Smooth muscle cell (in vitro differentiated cells): Measurements from ENCODE around the gene WDR87. TPM values are rescaled to one million over a fixed set of nuclear protein-coding genes. Genes with fewer than 3 reads are reported as not detected.

ENCODE experiments used
- DNase-seq: peaks from one replicate; lab custom pipeline; 2025; ENCODE audit not compliant: unreplicated experiment; lab: John Stamatoyannopoulos, UW
- H2AFZ ChIP-seq: fragments of 200-600 bp; sonication (generic); 2 replicates; pipeline ENCODE4 v1.6.0; 2016; ENCODE audit warnings: antibody characterized with exemption, low read depth, mild to moderate bottlenecking
- H3F3A ChIP-seq: fragments of 200-600 bp; sonication (generic); 2 replicates; pipeline ENCODE4 v1.6.0; 2017; ENCODE audit warnings: antibody characterized with exemption, low read depth
- H3K27ac ChIP-seq: fragments of 200-600 bp; sonication (generic); 2 replicates; pipeline ENCODE4 v1.5.1; 2016; ENCODE audit warnings: low read depth, mild to moderate bottlenecking
- H3K27me3 ChIP-seq: fragments of 200-600 bp; sonication (generic); 2 replicates; pipeline ENCODE4 v1.6.1; 2016; ENCODE audit warnings: low read depth, mild to moderate bottlenecking
- H3K36me3 ChIP-seq: fragments of 200-600 bp; sonication (generic); 2 replicates; pipeline ENCODE4 v1.5.1; 2016; ENCODE audit warnings: low read depth
- H3K4me1 ChIP-seq: fragments of 200-600 bp; sonication (generic); 2 replicates; pipeline ENCODE4 v1.5.1; 2016; ENCODE audit warnings: low read depth
- H3K4me2 ChIP-seq: fragments of 200-600 bp; sonication (generic); 2 replicates; pipeline ENCODE4 v1.6.0; 2016; ENCODE audit warnings: mild to moderate bottlenecking
- H3K4me3 ChIP-seq: fragments of 200-600 bp; sonication (generic); 2 replicates; pipeline ENCODE4 v1.5.1; 2016; ENCODE audit warnings: mild to moderate bottlenecking
- H3K79me2 ChIP-seq: fragments of 200-600 bp; sonication (generic); 2 replicates; pipeline ENCODE4 v1.6.0; 2016; ENCODE audit warnings: low read depth, mild to moderate bottlenecking
- H3K9ac ChIP-seq: fragments of 200-600 bp; sonication (generic); 2 replicates; pipeline ENCODE4 v1.6.0; 2016; ENCODE audit warnings: low read depth
- H3K9me3 ChIP-seq: fragments of 200-600 bp; sonication (generic); replicated peaks from 2 replicates; pipeline ENCODE4 v1.5.1; 2016; ENCODE audit warnings: low read depth
- H4K20me1 ChIP-seq: fragments of 200-600 bp; sonication (generic); 2 replicates; pipeline ENCODE4 v1.6.0; 2016; ENCODE audit warnings: low read depth
- CTCF ChIP-seq: fragments of 200-600 bp; sonication (generic); IDR thresholded peaks from 2 replicates; pipeline ENCODE4 v1.5.1; 2017; ENCODE audit warnings: borderline replicate concordance, mild to moderate bottlenecking, antibody characterized with exemption; ENCODE audit not compliant: insufficient read depth, poor library complexity, severe bottlenecking
- WGBS: methylation state at CpG from one replicate; pipeline ENCODE4 v1.1.7; 2016; ENCODE audit warnings: low lambda C conversion rate; 5-methylcytosine and 5-hydroxymethylcytosine counted together
- polyA plus RNA-seq: library from polyadenylated mRNA; unstranded; fragments of >200 nt; fragmentation: Nextera tagmentation; extraction: Ambion mirVana; gene quantifications from 2 replicates; pipeline ENCODE4 v1.2.1, GENCODE V29; 2016
- total RNA-seq: library from RNA; depleted of rRNA; stranded (reverse); fragments of >200 nt; gene quantifications from 2 replicates; pipeline ENCODE4 v1.2.3, GENCODE V29; 2014

Gene WDR87
- total and polyA plus RNA-seq, 2 experiments from 2014 or later, result not detected

GRCh38 chr19:37936886-37937285 is 30.5 kb upstream of the WDR87 start:
- 97% methylated on average over 2 of the region's 2 CpGs for WGBS
- H3K4me1 ChIP-seq, result peaks cover 17% of the 10 kb centered on the region
- peaks cover 14% of the 10 kb centered on the region for H4K20me1 ChIP-seq
- no peaks in the 10 kb centered on the region for H3K36me3 ChIP-seq
- no peaks in the 10 kb centered on the region for H3K79me2 ChIP-seq
- no peak for DNase-seq
- H3K27ac ChIP-seq, result no peak overlapping the region
- H3F3A ChIP-seq, result no peaks in the 10 kb centered on the region
- no peaks in the 10 kb centered on the region for H3K27me3 ChIP-seq
- no peak for TF ChIP-seq CTCF
- H3K4me3 ChIP-seq, result no peak overlapping the region
- H2AFZ ChIP-seq, result no peak overlapping the region
- no peak overlapping the region for H3K4me2 ChIP-seq
- no peaks in the 10 kb centered on the region for H3K9me3 ChIP-seq
- no peak overlapping the region for H3K9ac ChIP-seq

GRCh38 chr19:37936166-37936565 is 29.8 kb upstream of the WDR87 start:
- Histone ChIP-seq H3K36me3 (no peaks in the 10 kb centered on the region), H3K79me2 (no peaks in the 10 kb centered on the region), H2AFZ (no peak overlapping the region), H3F3A (no peaks in the 10 kb centered on the region), H3K27ac (no peak overlapping the region), H3K9ac (no peak overlapping the region), H3K4me3 (no peak overlapping the region), H4K20me1 (peaks cover 20% of the 10 kb centered on the region), H3K4me2 (no peak overlapping the region), H3K9me3 (no peaks in the 10 kb centered on the region), H3K4me1 (peaks cover 23% of the 10 kb centered on the region), H3K27me3 (no peaks in the 10 kb centered on the region)
- no peak for TF ChIP-seq CTCF
- 96% methylated on average over 2 of the region's 2 CpGs for WGBS
- no peak for DNase-seq

GRCh38 chr19:37935341-37935740 is 28.9 kb upstream of the WDR87 start:
- WGBS, result 100% methylated on average over 1 of the region's 1 CpG
- Histone ChIP-seq H4K20me1 (peaks cover 21% of the 10 kb centered on the region), H3K4me2 (no peak overlapping the region), H3K4me1 (peaks cover 23% of the 10 kb centered on the region), H2AFZ (no peak overlapping the region), H3K4me3 (no peak overlapping the region), H3K36me3 (no peaks in the 10 kb centered on the region), H3K27ac (no peak overlapping the region), H3K9me3 (no peaks in the 10 kb centered on the region), H3K9ac (no peak overlapping the region), H3F3A (no peaks in the 10 kb centered on the region), H3K79me2 (no peaks in the 10 kb centered on the region), H3K27me3 (no peaks in the 10 kb centered on the region)
- DNase-seq, result no peak
- no peak for TF ChIP-seq CTCF

- no peak for DNase-seq
- H3K4me3 ChIP-seq, result no peak overlapping the region
- H3K27ac ChIP-seq, result no peak overlapping the region
- H4K20me1 ChIP-seq, result peaks cover 21% of the 10 kb centered on the region
- no peaks in the 10 kb centered on the region for H3K27me3 ChIP-seq
- H3K4me1 ChIP-seq, result peaks cover 27% of the 10 kb centered on the region
- no peaks in the 10 kb centered on the region for H3K9me3 ChIP-seq
- WGBS, result 86% methylated on average over 9 of the region's 9 CpGs
- H2AFZ ChIP-seq, result no peak overlapping the region
- H3K79me2 ChIP-seq, result no peaks in the 10 kb centered on the region
- no peak overlapping the region for H3K4me2 ChIP-seq
- H3F3A ChIP-seq, result no peaks in the 10 kb centered on the region
- no peak overlapping the region for H3K9ac ChIP-seq
- no peaks in the 10 kb centered on the region for H3K36me3 ChIP-seq
- TF ChIP-seq CTCF, result no peak
These were observed 27.6 kb upstream of the WDR87 start for GRCh38 chr19:37933937-37934358.
